Measurements from ENCODE around the gene RTL5. TPM values are rescaled to one million over a fixed set of nuclear protein-coding genes. Genes with fewer than 3 reads are reported as not detected.

Gene RTL5
- polyA plus RNA-seq, 1 donor from 2014 or later = 10.5 TPM

DNA sequence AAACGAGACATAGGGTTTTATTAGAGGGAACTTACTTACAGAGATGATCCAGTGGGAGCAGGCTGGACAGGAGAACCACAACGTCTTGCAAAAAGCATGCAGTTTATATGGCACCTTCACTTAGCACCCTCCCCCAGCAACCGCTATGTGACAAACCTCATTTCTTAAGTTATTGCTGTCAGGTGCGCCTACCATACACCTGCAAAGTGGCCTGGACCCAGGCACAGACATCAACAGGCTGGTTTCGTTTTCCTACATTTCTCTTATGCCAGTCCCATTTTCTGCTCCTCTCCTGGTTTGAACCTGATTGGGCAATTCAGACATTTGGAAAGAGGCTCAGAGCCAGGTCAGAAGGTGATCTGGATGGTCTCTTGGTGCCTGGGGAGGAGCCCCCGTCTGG is 18.3 kb downstream of the RTL5 start:
- Histone ChIP-seq H4K20me1 (ENCODE audit: insufficient read depth) (no peaks in the 10 kb centered on the region), H3F3A (ENCODE audit: insufficient read depth, low read length, poor library complexity, severe bottlenecking) (no peaks in the 10 kb centered on the region), H2AFZ (ENCODE audit: low read depth, low read length) (no peak overlapping the region), H3K4me2 (ENCODE audit: low read length) (no peak overlapping the region), H3K9me3 (ENCODE audit: low read length) (no peaks in the 10 kb centered on the region), H3K27ac (ENCODE audit: low read length) (no peak overlapping the region), H3K9me2 (ENCODE audit: insufficient read depth, low read length) (no peaks in the 10 kb centered on the region), H3K36me3 (ENCODE audit: insufficient read depth, low read length) (no peaks in the 10 kb centered on the region), H3K27me3 (ENCODE audit: insufficient read depth, low read depth, low read length) (no peaks in the 10 kb centered on the region), H3K4me3 (ENCODE audit: low read length) (no peak overlapping the region), H3K79me2 (replicated peaks; ENCODE audit: insufficient read depth, low read length) (no peaks in the 10 kb centered on the region), H3K9ac (ENCODE audit: low read length) (no peak overlapping the region)
- no peak for TF ChIP-seq POLR2AphosphoS5 (IDR thresholded peaks at IDR 0.05)
- no peak for TF ChIP-seq EZH2 (IDR thresholded peaks at IDR 0.05; ENCODE audit: borderline replicate concordance, insufficient read depth, low read length, poor library complexity, severe bottlenecking)
- no peak for TF ChIP-seq REST (IDR thresholded peaks at IDR 0.05; ENCODE audit: borderline replicate concordance)
- no peak for TF ChIP-seq RAD21 (conservative IDR thresholded peaks at IDR 0.05)
- no peak for TF ChIP-seq EP300 (conservative IDR thresholded peaks at IDR 0.05; ENCODE audit: poor library complexity, severe bottlenecking)
- no peak for TF ChIP-seq MXI1 (conservative IDR thresholded peaks at IDR 0.05; ENCODE audit: poor library complexity, severe bottlenecking)
- TF ChIP-seq, protein P1, sequence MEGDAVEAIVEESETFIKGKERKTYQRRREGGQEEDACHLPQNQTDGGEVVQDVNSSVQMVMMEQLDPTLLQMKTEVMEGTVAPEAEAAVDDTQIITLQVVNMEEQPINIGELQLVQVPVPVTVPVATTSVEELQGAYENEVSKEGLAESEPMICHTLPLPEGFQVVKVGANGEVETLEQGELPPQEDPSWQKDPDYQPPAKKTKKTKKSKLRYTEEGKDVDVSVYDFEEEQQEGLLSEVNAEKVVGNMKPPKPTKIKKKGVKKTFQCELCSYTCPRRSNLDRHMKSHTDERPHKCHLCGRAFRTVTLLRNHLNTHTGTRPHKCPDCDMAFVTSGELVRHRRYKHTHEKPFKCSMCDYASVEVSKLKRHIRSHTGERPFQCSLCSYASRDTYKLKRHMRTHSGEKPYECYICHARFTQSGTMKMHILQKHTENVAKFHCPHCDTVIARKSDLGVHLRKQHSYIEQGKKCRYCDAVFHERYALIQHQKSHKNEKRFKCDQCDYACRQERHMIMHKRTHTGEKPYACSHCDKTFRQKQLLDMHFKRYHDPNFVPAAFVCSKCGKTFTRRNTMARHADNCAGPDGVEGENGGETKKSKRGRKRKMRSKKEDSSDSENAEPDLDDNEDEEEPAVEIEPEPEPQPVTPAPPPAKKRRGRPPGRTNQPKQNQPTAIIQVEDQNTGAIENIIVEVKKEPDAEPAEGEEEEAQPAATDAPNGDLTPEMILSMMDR (IDR thresholded peaks at IDR 0.05; ENCODE audit: poor library complexity, severe bottlenecking) = no peak
- no peak for TF ChIP-seq SMC3 (conservative IDR thresholded peaks at IDR 0.05; ENCODE audit: poor library complexity)
- TF ChIP-seq TAF1 (IDR thresholded peaks at IDR 0.05; ENCODE audit: low read depth) = no peak

GRCh38 chrX:72110876-72111708 is 20.6 kb downstream of the RTL5 start:
- Histone ChIP-seq H3K79me2 (replicated peaks; ENCODE audit: insufficient read depth, low read length) (no peaks in the 10 kb centered on the region), H3K4me3 (ENCODE audit: low read length) (no peak overlapping the region), H3K4me2 (ENCODE audit: low read length) (no peak overlapping the region), H3F3A (ENCODE audit: insufficient read depth, low read length, poor library complexity, severe bottlenecking) (no peaks in the 10 kb centered on the region), H3K9ac (ENCODE audit: low read length) (no peak overlapping the region), H3K36me3 (ENCODE audit: insufficient read depth, low read length) (no peaks in the 10 kb centered on the region), H3K27me3 (ENCODE audit: insufficient read depth, low read depth, low read length) (no peaks in the 10 kb centered on the region), H3K9me3 (ENCODE audit: low read length) (no peaks in the 10 kb centered on the region), H3K27ac (ENCODE audit: low read length) (no peak overlapping the region), H3K9me2 (ENCODE audit: insufficient read depth, low read length) (no peaks in the 10 kb centered on the region), H2AFZ (ENCODE audit: low read depth, low read length) (no peak overlapping the region), H4K20me1 (ENCODE audit: insufficient read depth) (no peaks in the 10 kb centered on the region)
- TF ChIP-seq, protein P1 (IDR thresholded peaks at IDR 0.05; ENCODE audit: poor library complexity, severe bottlenecking) = no peak
- no peak for TF ChIP-seq EZH2 (IDR thresholded peaks at IDR 0.05; ENCODE audit: borderline replicate concordance, insufficient read depth, low read length, poor library complexity, severe bottlenecking)
- no peak for TF ChIP-seq SMC3 (conservative IDR thresholded peaks at IDR 0.05; ENCODE audit: poor library complexity)
- no peak for TF ChIP-seq POLR2AphosphoS5 (IDR thresholded peaks at IDR 0.05)
- no peak for TF ChIP-seq TAF1 (IDR thresholded peaks at IDR 0.05; ENCODE audit: low read depth)
- TF ChIP-seq MXI1 (conservative IDR thresholded peaks at IDR 0.05; ENCODE audit: poor library complexity, severe bottlenecking) = no peak
- TF ChIP-seq EP300 (conservative IDR thresholded peaks at IDR 0.05; ENCODE audit: poor library complexity, severe bottlenecking) = no peak
- no peak for TF ChIP-seq REST (IDR thresholded peaks at IDR 0.05; ENCODE audit: borderline replicate concordance)
- TF ChIP-seq RAD21 (conservative IDR thresholded peaks at IDR 0.05) = no peak
